ENCODE results near the gene SLC25A40.
"Not testable (repeated sequence)": the region's sequence is repeated elsewhere in the genome, so short reads cannot be mapped to it uniquely, and the experiment has no call there.

DNA sequence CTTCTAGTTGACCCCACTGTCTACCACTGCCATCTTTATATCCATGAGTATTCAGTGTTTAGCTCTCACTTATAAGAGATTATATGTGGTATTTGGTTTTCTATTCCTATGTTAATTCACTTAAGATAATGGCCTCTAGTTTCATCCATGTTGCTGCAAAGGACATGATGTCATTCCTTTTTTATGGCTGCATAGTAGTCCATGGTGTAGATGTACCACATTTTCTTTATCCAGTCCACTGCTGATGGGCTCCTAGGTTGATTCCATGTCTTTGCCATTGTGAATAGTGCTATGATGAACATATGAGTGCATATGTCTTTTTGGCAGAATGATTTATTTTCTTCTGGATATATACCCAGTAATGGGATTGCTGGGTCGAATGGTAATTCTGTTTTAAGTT lies 47.8 kb downstream of the SLC25A40 start:
- TF ChIP-seq, protein P1, sequence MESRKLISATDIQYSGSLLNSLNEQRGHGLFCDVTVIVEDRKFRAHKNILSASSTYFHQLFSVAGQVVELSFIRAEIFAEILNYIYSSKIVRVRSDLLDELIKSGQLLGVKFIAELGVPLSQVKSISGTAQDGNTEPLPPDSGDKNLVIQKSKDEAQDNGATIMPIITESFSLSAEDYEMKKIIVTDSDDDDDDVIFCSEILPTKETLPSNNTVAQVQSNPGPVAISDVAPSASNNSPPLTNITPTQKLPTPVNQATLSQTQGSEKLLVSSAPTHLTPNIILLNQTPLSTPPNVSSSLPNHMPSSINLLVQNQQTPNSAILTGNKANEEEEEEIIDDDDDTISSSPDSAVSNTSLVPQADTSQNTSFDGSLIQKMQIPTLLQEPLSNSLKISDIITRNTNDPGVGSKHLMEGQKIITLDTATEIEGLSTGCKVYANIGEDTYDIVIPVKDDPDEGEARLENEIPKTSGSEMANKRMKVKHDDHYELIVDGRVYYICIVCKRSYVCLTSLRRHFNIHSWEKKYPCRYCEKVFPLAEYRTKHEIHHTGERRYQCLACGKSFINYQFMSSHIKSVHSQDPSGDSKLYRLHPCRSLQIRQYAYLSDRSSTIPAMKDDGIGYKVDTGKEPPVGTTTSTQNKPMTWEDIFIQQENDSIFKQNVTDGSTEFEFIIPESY (IDR thresholded peaks at IDR 0.05; ENCODE audit: extremely low read depth, insufficient replicate concordance, low read length) = not testable (repeated sequence)
- TF ChIP-seq CBX3 (IDR thresholded peaks at IDR 0.05; ENCODE audit: low read depth); CTCF (IDR thresholded peaks at IDR 0.05 in 2 of 3, conservative IDR thresholded peaks at IDR 0.05 in 1 of 3; ENCODE audit: borderline replicate concordance in 1 of 3, insufficient read depth in 1 of 3, low read depth in 2 of 3, low read length in 2 of 3); POLR2AphosphoS5 (IDR thresholded peaks at IDR 0.05; ENCODE audit: low read depth, low read length); REST (IDR thresholded peaks at IDR 0.05; ENCODE audit: low read depth); POLR2A (IDR thresholded peaks at IDR 0.05; ENCODE audit: borderline replicate concordance, extremely low read depth, insufficient read depth, insufficient read length): not testable (repeated sequence)
